Sigmoid colon (tissue), 4 donors: ENCODE data around the gene DPP6.

Experiments used
- EP300 ChIP-seq, 4 donors: sonication (generic); formaldehyde crosslinking; IDR thresholded peaks; one replicate each; pipeline ENCODE4 v1.6.1; 2017; ENCODE audit warnings: antibody characterized with exemption in 4 of 4
- POLR2A ChIP-seq, 2 donors: fragments of 450-650 bp; IDR thresholded peaks; one replicate each; pipeline ENCODE4 v1.6.1; 2016; ENCODE audit warnings: antibody characterized with exemption in 2 of 2, mild to moderate bottlenecking in 2 of 2, moderate library complexity in 2 of 2
- POLR2AphosphoS5 ChIP-seq, 4 donors: sonication (generic); formaldehyde crosslinking; IDR thresholded peaks; one replicate each; pipeline ENCODE4 v1.6.1; 2017; ENCODE audit warnings: antibody characterized with exemption in 4 of 4
- TF ChIP-seq, protein P1 (sequence below), 4 experiments: fragments of 450-650 bp in 3 of 4; fragments of 200-600 bp in 1 of 4; IDR thresholded peaks; one replicate each; pipeline ENCODE4 v1.5.1; 2016 to 2019; ENCODE audit warnings: antibody characterized with exemption in 4 of 4, mild to moderate bottlenecking in 3 of 4, moderate library complexity in 2 of 4

DNA sequence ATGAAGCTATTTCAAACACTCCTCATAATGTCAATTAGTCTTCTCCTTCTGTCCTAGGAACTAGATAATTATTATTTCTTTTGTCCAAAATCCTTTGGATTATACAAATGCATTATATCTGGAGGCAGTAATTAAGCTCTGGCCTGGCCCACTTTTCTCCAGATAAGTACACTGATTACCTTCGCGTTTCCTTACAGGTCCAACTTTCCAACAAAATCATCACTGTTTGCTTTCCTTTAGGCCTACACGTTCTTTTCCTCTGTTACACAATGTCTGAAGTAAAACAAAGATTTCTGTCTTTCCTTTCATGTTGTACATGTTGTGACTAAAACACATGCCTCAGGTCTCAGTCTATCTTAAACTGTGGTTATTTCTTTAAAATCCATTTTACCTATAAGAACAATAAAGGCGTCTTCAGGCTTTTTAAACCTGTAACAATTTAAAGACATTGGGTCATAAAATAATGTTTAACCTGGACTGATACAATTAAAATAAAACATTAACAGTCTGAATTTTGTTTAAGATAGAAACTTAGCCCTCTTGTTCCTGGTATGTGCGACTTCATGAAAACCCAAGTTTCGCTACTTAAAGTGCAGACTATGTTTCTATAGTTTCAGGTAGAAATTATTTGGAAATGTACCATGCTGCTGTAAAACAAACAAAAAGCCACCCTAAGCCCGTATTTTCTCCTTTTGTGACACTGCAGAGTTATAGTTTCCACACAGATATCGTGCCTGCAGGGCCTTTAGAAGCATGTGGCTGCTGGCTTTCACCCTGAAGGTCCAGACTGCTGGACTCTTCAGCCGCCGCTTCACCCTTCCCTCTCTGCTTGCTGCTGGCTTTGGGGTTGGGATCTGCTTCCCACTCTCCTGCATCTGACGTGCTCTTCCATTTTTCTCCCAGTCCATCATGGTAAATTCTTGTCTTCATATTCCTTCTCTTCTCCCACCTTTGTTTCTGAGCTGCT, 381.7 kb downstream of the DPP6 start:
- TF ChIP-seq EP300 (IDR thresholded peaks at IDR 0.05) (no peak), POLR2AphosphoS5 (IDR thresholded peaks at IDR 0.05) (no peak), POLR2A (IDR thresholded peaks at IDR 0.05) (no peak)
- TF ChIP-seq, protein P1, sequence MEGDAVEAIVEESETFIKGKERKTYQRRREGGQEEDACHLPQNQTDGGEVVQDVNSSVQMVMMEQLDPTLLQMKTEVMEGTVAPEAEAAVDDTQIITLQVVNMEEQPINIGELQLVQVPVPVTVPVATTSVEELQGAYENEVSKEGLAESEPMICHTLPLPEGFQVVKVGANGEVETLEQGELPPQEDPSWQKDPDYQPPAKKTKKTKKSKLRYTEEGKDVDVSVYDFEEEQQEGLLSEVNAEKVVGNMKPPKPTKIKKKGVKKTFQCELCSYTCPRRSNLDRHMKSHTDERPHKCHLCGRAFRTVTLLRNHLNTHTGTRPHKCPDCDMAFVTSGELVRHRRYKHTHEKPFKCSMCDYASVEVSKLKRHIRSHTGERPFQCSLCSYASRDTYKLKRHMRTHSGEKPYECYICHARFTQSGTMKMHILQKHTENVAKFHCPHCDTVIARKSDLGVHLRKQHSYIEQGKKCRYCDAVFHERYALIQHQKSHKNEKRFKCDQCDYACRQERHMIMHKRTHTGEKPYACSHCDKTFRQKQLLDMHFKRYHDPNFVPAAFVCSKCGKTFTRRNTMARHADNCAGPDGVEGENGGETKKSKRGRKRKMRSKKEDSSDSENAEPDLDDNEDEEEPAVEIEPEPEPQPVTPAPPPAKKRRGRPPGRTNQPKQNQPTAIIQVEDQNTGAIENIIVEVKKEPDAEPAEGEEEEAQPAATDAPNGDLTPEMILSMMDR (IDR thresholded peaks at IDR 0.05) = no peak
